ENCODE results near the gene LRRC8E.

DNA sequence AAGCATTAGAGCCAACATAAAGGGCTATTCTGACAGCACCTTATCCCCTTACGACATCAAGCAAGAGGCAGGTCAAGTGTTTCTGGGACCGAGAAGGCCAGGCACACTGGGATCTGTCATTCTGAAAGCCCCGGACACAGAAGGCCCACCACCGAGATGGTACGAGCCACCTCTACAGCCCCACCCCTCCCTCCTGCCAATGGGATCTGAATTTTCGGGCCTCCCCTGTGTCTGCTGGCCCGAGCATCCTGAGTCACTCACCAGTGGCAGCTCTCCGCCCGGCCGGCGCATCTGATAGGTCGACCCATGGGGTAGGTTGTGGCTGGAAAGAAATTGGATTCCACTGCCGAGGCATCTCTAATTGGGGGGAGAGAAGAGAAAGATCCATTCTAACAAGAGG lies 52.5 kb downstream of the LRRC8E start:
- no peak for TF ChIP-seq CREB1 (CRISPR knock-in tag; IDR thresholded peaks at IDR 0.05)
- TF ChIP-seq, protein P1, sequence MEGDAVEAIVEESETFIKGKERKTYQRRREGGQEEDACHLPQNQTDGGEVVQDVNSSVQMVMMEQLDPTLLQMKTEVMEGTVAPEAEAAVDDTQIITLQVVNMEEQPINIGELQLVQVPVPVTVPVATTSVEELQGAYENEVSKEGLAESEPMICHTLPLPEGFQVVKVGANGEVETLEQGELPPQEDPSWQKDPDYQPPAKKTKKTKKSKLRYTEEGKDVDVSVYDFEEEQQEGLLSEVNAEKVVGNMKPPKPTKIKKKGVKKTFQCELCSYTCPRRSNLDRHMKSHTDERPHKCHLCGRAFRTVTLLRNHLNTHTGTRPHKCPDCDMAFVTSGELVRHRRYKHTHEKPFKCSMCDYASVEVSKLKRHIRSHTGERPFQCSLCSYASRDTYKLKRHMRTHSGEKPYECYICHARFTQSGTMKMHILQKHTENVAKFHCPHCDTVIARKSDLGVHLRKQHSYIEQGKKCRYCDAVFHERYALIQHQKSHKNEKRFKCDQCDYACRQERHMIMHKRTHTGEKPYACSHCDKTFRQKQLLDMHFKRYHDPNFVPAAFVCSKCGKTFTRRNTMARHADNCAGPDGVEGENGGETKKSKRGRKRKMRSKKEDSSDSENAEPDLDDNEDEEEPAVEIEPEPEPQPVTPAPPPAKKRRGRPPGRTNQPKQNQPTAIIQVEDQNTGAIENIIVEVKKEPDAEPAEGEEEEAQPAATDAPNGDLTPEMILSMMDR (IDR thresholded peaks at IDR 0.05), result no peak
- TF ChIP-seq CREM (CRISPR knock-in tag; IDR thresholded peaks at IDR 0.05), result no peak
- TF ChIP-seq MYBL2 (CRISPR knock-in tag; IDR thresholded peaks at IDR 0.05), result no peak
- no peak for TF ChIP-seq NR1H2 (CRISPR knock-in tag; IDR thresholded peaks at IDR 0.05)
- no peak for TF ChIP-seq NFATC4 (CRISPR knock-in tag; IDR thresholded peaks at IDR 0.05)
- no peak for TF ChIP-seq RELA (CRISPR knock-in tag; IDR thresholded peaks at IDR 0.05; ENCODE audit: borderline replicate concordance)
- TF ChIP-seq, protein P2, sequence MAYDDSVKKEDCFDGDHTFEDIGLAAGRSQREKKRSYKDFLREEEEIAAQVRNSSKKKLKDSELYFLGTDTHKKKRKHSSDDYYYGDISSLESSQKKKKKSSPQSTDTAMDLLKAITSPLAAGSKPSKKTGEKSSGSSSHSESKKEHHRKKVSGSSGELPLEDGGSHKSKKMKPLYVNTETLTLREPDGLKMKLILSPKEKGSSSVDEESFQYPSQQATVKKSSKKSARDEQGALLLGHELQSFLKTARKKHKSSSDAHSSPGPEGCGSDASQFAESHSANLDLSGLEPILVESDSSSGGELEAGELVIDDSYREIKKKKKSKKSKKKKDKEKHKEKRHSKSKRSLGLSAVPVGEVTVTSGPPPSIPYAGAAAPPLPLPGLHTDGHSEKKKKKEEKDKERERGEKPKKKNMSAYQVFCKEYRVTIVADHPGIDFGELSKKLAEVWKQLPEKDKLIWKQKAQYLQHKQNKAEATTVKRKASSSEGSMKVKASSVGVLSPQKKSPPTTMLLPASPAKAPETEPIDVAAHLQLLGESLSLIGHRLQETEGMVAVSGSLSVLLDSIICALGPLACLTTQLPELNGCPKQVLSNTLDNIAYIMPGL (CRISPR knock-in tag; IDR thresholded peaks at IDR 0.05), result no peak
- TF ChIP-seq, protein P3, sequence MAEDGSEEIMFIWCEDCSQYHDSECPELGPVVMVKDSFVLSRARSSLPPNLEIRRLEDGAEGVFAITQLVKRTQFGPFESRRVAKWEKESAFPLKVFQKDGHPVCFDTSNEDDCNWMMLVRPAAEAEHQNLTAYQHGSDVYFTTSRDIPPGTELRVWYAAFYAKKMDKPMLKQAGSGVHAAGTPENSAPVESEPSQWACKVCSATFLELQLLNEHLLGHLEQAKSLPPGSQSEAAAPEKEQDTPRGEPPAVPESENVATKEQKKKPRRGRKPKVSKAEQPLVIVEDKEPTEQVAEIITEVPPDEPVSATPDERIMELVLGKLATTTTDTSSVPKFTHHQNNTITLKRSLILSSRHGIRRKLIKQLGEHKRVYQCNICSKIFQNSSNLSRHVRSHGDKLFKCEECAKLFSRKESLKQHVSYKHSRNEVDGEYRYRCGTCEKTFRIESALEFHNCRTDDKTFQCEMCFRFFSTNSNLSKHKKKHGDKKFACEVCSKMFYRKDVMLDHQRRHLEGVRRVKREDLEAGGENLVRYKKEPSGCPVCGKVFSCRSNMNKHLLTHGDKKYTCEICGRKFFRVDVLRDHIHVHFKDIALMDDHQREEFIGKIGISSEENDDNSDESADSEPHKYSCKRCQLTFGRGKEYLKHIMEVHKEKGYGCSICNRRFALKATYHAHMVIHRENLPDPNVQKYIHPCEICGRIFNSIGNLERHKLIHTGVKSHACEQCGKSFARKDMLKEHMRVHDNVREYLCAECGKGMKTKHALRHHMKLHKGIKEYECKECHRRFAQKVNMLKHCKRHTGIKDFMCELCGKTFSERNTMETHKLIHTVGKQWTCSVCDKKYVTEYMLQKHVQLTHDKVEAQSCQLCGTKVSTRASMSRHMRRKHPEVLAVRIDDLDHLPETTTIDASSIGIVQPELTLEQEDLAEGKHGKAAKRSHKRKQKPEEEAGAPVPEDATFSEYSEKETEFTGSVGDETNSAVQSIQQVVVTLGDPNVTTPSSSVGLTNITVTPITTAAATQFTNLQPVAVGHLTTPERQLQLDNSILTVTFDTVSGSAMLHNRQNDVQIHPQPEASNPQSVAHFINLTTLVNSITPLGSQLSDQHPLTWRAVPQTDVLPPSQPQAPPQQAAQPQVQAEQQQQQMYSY (CRISPR knock-in tag; IDR thresholded peaks at IDR 0.05), result no peak
- TF ChIP-seq, protein P4, sequence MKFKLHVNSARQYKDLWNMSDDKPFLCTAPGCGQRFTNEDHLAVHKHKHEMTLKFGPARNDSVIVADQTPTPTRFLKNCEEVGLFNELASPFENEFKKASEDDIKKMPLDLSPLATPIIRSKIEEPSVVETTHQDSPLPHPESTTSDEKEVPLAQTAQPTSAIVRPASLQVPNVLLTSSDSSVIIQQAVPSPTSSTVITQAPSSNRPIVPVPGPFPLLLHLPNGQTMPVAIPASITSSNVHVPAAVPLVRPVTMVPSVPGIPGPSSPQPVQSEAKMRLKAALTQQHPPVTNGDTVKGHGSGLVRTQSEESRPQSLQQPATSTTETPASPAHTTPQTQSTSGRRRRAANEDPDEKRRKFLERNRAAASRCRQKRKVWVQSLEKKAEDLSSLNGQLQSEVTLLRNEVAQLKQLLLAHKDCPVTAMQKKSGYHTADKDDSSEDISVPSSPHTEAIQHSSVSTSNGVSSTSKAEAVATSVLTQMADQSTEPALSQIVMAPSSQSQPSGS (CRISPR knock-in tag; IDR thresholded peaks at IDR 0.05; ENCODE audit: borderline replicate concordance, low read depth), result no peak
- TF ChIP-seq GABPB1 (CRISPR knock-in tag; IDR thresholded peaks at IDR 0.05), result no peak
- no peak for TF ChIP-seq ATF1 (CRISPR knock-in tag; IDR thresholded peaks at IDR 0.05)
- no peak for TF ChIP-seq MAX (CRISPR knock-in tag; IDR thresholded peaks at IDR 0.05)

Measured in WTC11 (cell line).